GM23338 (cell line): ENCODE results near the gene BICC1. TPM values are rescaled to one million over a fixed set of nuclear protein-coding genes. Genes with fewer than 3 reads are reported as not detected.

Experiments used
- ATAC-seq: fragments of 200-7000 bp; cut with Tn5 transposase; 3 replicates; pipeline ENCODE4 v1.9.1; 2020
- DNase-seq: peaks from one replicate; pipeline ENCODE4 v3.0.0-alpha.2; 2015; ENCODE audit warnings: low spot score
- H2AFZ ChIP-seq: fragments of 200-600 bp; sonication (generic); 2 replicates; pipeline ENCODE4 v1.8.0; 2016; ENCODE audit warnings: antibody characterized with exemption, mild to moderate bottlenecking, moderate library complexity
- H3F3A ChIP-seq: fragments of 200-600 bp; sonication (generic); replicated peaks from 2 replicates; pipeline ENCODE4 v1.8.0; 2017; ENCODE audit warnings: antibody characterized with exemption, mixed run types, low read depth
- H3K27ac ChIP-seq: fragments of 200-600 bp; sonication (generic); 2 replicates; pipeline ENCODE4 v1.6.1; 2016; ENCODE audit warnings: low read depth
- H3K27me3 ChIP-seq: fragments of 200-600 bp; sonication (generic); 2 replicates; pipeline ENCODE4 v1.8.0; 2016; ENCODE audit warnings: mild to moderate bottlenecking, mixed run types, moderate library complexity; ENCODE audit not compliant: insufficient read depth
- H3K36me3 ChIP-seq: fragments of 200-600 bp; sonication (generic); 2 replicates; pipeline ENCODE4 v1.8.0; 2016; ENCODE audit warnings: mild to moderate bottlenecking; ENCODE audit not compliant: insufficient read depth
- H3K4me1 ChIP-seq: fragments of 200-600 bp; sonication (generic); 2 replicates; pipeline ENCODE4 v1.8.0; 2016; ENCODE audit warnings: mild to moderate bottlenecking, moderate library complexity; ENCODE audit not compliant: insufficient read depth
- H3K4me2 ChIP-seq: fragments of 200-600 bp; sonication (generic); 2 replicates; pipeline ENCODE4 v1.7.1; 2017; ENCODE audit warnings: mixed run types
- H3K4me3 ChIP-seq: fragments of 200-600 bp; sonication (generic); 2 replicates; pipeline ENCODE4 v1.6.1; 2016; ENCODE audit warnings: mixed run types
- H3K79me2 ChIP-seq: fragments of 200-600 bp; sonication (generic); replicated peaks from 2 replicates; pipeline ENCODE4 v1.8.0; 2017; ENCODE audit warnings: mild to moderate bottlenecking; ENCODE audit not compliant: insufficient read depth
- H3K9me2 ChIP-seq: fragments of 200-600 bp; sonication (generic); 2 replicates; pipeline ENCODE4 v1.8.0; 2017; ENCODE audit not compliant: insufficient read depth
- H4K20me1 ChIP-seq: fragments of 200-600 bp; sonication (generic); replicated peaks from 2 replicates; pipeline ENCODE4 v1.8.0; 2017; ENCODE audit warnings: mild to moderate bottlenecking; ENCODE audit not compliant: insufficient read depth
- H3K27ac Mint-ChIP-seq: 2 replicates; pipeline ENCODE4 v1.8.0; 2020; ENCODE audit warnings: inconsistent platforms, mild to moderate bottlenecking, moderate library complexity, mixed read lengths
- H3K27me3 Mint-ChIP-seq: 3 replicates; pipeline ENCODE4 v1.8.0; 2022; ENCODE audit warnings: low read depth, mild to moderate bottlenecking, moderate library complexity, mixed read lengths, inconsistent platforms; ENCODE audit not compliant: insufficient read depth, poor library complexity
- H3K36me3 Mint-ChIP-seq: 3 replicates; pipeline ENCODE4 v1.8.0; 2021; ENCODE audit warnings: low read depth, mild to moderate bottlenecking, inconsistent platforms, moderate library complexity, mixed read lengths
- H3K4me1 Mint-ChIP-seq: 3 replicates; pipeline ENCODE4 v1.8.0; 2020; ENCODE audit warnings: mild to moderate bottlenecking, inconsistent platforms, mixed read lengths
- H3K4me3 Mint-ChIP-seq: 3 replicates; pipeline ENCODE4 v1.8.0; 2021; ENCODE audit warnings: moderate library complexity, mild to moderate bottlenecking, inconsistent platforms, mixed read lengths
- H3K9me3 Mint-ChIP-seq: 3 replicates; pipeline ENCODE4 v1.8.0; 2020; ENCODE audit warnings: moderate library complexity, mild to moderate bottlenecking, inconsistent platforms, mixed read lengths
- CREB1 ChIP-seq: fragments of 250-450 bp; sonication (Bioruptor Pico); IDR thresholded peaks from 2 replicates; pipeline ENCODE4 v1.5.0; 2020; ENCODE audit warnings: low read depth, mild to moderate bottlenecking, moderate library complexity
- EZH2 ChIP-seq: fragments of 200-600 bp; sonication (generic); IDR thresholded peaks from one replicate; pipeline ENCODE4 v1.8.0; 2017; ENCODE audit warnings: antibody characterized with exemption, mild to moderate bottlenecking, low read depth; ENCODE audit not compliant: unreplicated experiment
- EZH2phosphoT487 ChIP-seq: fragments of 200-600 bp; sonication (generic); IDR thresholded peaks from one replicate; pipeline ENCODE4 v1.8.1; 2018; ENCODE audit warnings: antibody characterized with exemption; ENCODE audit not compliant: unreplicated experiment
- JUNB ChIP-seq: IDR thresholded peaks from one replicate; pipeline ENCODE4 v1.6.1; 2016; ENCODE audit warnings: antibody characterized with exemption; ENCODE audit not compliant: unreplicated experiment
- POLR2AphosphoS5 ChIP-seq: IDR thresholded peaks from 2 replicates; pipeline ENCODE4 v1.6.1; 2016; ENCODE audit warnings: antibody characterized with exemption, low read depth
- REST ChIP-seq: IDR thresholded peaks from one replicate; pipeline ENCODE4 v1.6.1; 2018; ENCODE audit warnings: antibody characterized with exemption; ENCODE audit not compliant: unreplicated experiment
- STAT1 ChIP-seq: IDR thresholded peaks from one replicate; pipeline ENCODE4 v1.6.1; 2016; ENCODE audit warnings: antibody characterized with exemption; ENCODE audit not compliant: unreplicated experiment
- ZNF114 ChIP-seq: fragments of 250-450 bp; sonication (Bioruptor Pico); IDR thresholded peaks from 2 replicates; pipeline ENCODE4 v1.5.0; 2020; ENCODE audit warnings: mild to moderate bottlenecking, moderate library complexity
- ZNF331 ChIP-seq: fragments of 250-450 bp; sonication (Bioruptor Pico); IDR thresholded peaks from 2 replicates; pipeline ENCODE4 v1.5.0; 2020; ENCODE audit warnings: low read depth, mild to moderate bottlenecking, moderate library complexity
- ZNF462 ChIP-seq: fragments of 250-450 bp; sonication (Bioruptor Pico); IDR thresholded peaks from 2 replicates; pipeline ENCODE4 v1.5.0; 2020; ENCODE audit warnings: mild to moderate bottlenecking, moderate library complexity
- polyA plus RNA-seq: library from polyadenylated mRNA; unstranded; fragments of >200 nt; fragmentation: Nextera tagmentation; extraction: Ambion mirVana; gene quantifications from 2 replicates; pipeline ENCODE4 v1.2.1, GENCODE V29; 2016
- total RNA-seq: library from RNA; depleted of rRNA; stranded (reverse); fragments of >200 nt; shearing (Covaris generic); gene quantifications from 2 replicates; pipeline ENCODE4 v1.2.3, GENCODE V29; 2014
- TF ChIP-seq, protein P1 (sequence below): IDR thresholded peaks from 2 replicates; pipeline ENCODE4 v1.6.1; 2016; ENCODE audit warnings: antibody characterized with exemption

Gene BICC1
- total and polyA plus RNA-seq, 2 experiments from 2014 or later = 1.3 to 2.2 TPM

DNA sequence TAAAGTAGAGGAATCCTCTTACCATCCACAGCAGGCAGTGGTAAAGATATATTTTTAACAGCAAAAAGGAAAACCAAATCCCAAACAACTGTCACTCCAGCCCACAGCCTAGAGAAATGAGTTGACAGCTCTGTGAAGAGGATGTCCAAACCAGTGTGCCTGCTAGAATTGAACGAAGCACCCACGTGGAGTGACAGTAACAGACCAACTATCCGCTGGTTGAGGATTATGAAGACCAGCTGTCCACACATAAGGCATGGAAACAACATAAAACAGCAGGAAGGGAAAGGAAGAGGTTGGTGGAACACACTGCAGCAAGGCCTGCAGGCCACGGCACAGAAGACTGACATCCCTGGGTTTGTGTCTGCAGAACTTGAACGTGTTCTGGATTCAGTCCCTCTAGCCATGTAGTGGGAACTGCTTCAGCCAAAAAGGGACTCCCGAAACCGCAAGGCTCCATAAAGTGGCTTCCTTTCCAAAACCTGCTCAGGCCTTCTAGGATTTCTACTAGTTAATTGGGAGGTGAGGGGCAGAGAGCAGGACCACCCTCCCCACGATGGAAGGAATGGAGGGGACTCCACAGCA, 324.4 kb downstream of the BICC1 start:
- no peaks in the 10 kb centered on the region for H3K4me1 ChIP-seq
- ATAC-seq = no peak
- no peaks in the 10 kb centered on the region for H3K27me3 ChIP-seq
- H3K36me3 ChIP-seq = no peaks in the 10 kb centered on the region
- peaks cover 5% of the 10 kb centered on the region; the same call in 1 of the 3 replicates for H3K9me3 Mint-ChIP-seq
- H3K4me3 Mint-ChIP-seq = no peak overlapping the region
- H3K27ac ChIP-seq = no peak overlapping the region
- no peaks in the 10 kb centered on the region for H3K79me2 ChIP-seq
- H4K20me1 ChIP-seq = no peaks in the 10 kb centered on the region
- peaks cover 6% of the 10 kb centered on the region for H3K27me3 Mint-ChIP-seq
- peaks cover 2% of the 10 kb centered on the region; the same call in 1 of the 3 replicates for H3K4me1 Mint-ChIP-seq
- no peak overlapping the region for H3K27ac Mint-ChIP-seq
- DNase-seq = no peak
- H3K4me2 ChIP-seq = no peak overlapping the region
- H3K36me3 Mint-ChIP-seq = peaks cover 4% of the 10 kb centered on the region; the same call in 1 of the 3 replicates
- H2AFZ ChIP-seq = no peak overlapping the region
- no peaks in the 10 kb centered on the region for H3F3A ChIP-seq
- H3K4me3 ChIP-seq = no peak overlapping the region
- TF ChIP-seq EZH2phosphoT487 = no peak
- no peak for TF ChIP-seq CREB1 (CRISPR knock-in tag)
- TF ChIP-seq ZNF114 = no peak
- no peak for TF ChIP-seq STAT1
- no peak for TF ChIP-seq ZNF462 (CRISPR knock-in tag)
- TF ChIP-seq, protein P1, sequence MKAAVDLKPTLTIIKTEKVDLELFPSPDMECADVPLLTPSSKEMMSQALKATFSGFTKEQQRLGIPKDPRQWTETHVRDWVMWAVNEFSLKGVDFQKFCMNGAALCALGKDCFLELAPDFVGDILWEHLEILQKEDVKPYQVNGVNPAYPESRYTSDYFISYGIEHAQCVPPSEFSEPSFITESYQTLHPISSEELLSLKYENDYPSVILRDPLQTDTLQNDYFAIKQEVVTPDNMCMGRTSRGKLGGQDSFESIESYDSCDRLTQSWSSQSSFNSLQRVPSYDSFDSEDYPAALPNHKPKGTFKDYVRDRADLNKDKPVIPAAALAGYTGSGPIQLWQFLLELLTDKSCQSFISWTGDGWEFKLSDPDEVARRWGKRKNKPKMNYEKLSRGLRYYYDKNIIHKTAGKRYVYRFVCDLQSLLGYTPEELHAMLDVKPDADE = no peak
- no peak for TF ChIP-seq JUNB
- TF ChIP-seq ZNF331 (CRISPR knock-in tag) = no peak
- TF ChIP-seq POLR2AphosphoS5 = no peak
- no peak for TF ChIP-seq EZH2
- TF ChIP-seq REST = no peak
- H3K9me2 ChIP-seq = no peaks in the 10 kb centered on the region
